Large intestine (tissue), 3 donors: ENCODE results near the gene CBARP. TPM values are rescaled to one million over a fixed set of nuclear protein-coding genes. Genes with fewer than 3 reads are reported as not detected.

Experiments used
- DNase-seq, 2 donors: peaks; one replicate each; pipeline versions ENCODE4 v3.0.0 to v3.0.0-alpha.2; 2013
- H3K27ac ChIP-seq: one replicate; pipeline ENCODE4 v1.5.1; 2013; ENCODE audit warnings: low read length
- H3K27me3 ChIP-seq: 2 replicates; pipeline ENCODE4 v1.6.1; 2013; ENCODE audit warnings: low read length; ENCODE audit not compliant: control insufficient read depth, insufficient read depth
- H3K36me3 ChIP-seq: 2 replicates; pipeline ENCODE4 v1.6.1; 2013; ENCODE audit warnings: low read length; ENCODE audit not compliant: control insufficient read depth, insufficient read depth
- H3K4me1 ChIP-seq: one replicate; pipeline ENCODE4 v1.6.1; 2013; ENCODE audit warnings: low read length; ENCODE audit not compliant: control insufficient read depth, insufficient read depth
- H3K4me3 ChIP-seq: one replicate; pipeline ENCODE4 v1.5.1; 2013; ENCODE audit warnings: low read length
- H3K9me3 ChIP-seq: one replicate; pipeline ENCODE4 v1.6.1; 2013; ENCODE audit warnings: mild to moderate bottlenecking, low read depth, low read length, moderate library complexity; ENCODE audit not compliant: control insufficient read depth
- WGBS: methylation state at CpG from one replicate; pipeline ENCODE4 v1.1.5; 2013; ENCODE audit warnings: low lambda C conversion rate; ENCODE audit not compliant: insufficient coverage; 5-methylcytosine and 5-hydroxymethylcytosine counted together
- polyA plus RNA-seq: library from polyadenylated mRNA; unstranded; fragments of 120-200 nt; gene quantifications from one replicate; pipeline ENCODE4 v1.2.1, GENCODE V29; 2013

CBARP gene
- polyA plus RNA-seq, 1 donor: 2.0 TPM

GRCh38 chr19:1282588-1283206, 44.9 kb upstream of the CBARP start:
- Histone ChIP-seq H3K27ac (no peak overlapping the region), H3K9me3 (peaks cover 6% of the 10 kb centered on the region), H3K36me3 (peaks cover 20% of the 10 kb centered on the region), H3K4me1 (peaks cover 26% of the 10 kb centered on the region), H3K27me3 (peaks cover 10% of the 10 kb centered on the region), H3K4me3 (no peak overlapping the region)
- no peak for DNase-seq
- no CpG with 5 or more reads among the region's 18 CpGs for WGBS

GRCh38 chr19:1281569-1282287, 43.9 kb upstream of the CBARP start:
- no peak overlapping the region for H3K27ac ChIP-seq
- peaks cover 30% of the 10 kb centered on the region for H3K4me1 ChIP-seq
- H3K27me3 ChIP-seq: peaks cover 6% of the 10 kb centered on the region
- H3K4me3 ChIP-seq: no peak overlapping the region
- peaks cover 20% of the 10 kb centered on the region for H3K36me3 ChIP-seq
- DNase-seq: no peak
- H3K9me3 ChIP-seq: peaks cover 6% of the 10 kb centered on the region
- no CpG with 5 or more reads among the region's 15 CpGs for WGBS

- H3K4me1 ChIP-seq: peaks cover 38% of the 10 kb centered on the region
- no CpG with 5 or more reads among the region's 53 CpGs for WGBS
These were observed 43.1 kb upstream of the CBARP start for GRCh38 chr19:1280636-1281568.

GRCh38 chr19:1279782-1280341, 42.1 kb upstream of the CBARP start:
- Histone ChIP-seq H3K27me3 (no peaks in the 10 kb centered on the region), H3K4me3 (no peak overlapping the region), H3K36me3 (peaks cover 23% of the 10 kb centered on the region), H3K27ac (no peak overlapping the region), H3K9me3 (peaks cover 14% of the 10 kb centered on the region), H3K4me1 (peaks cover 35% of the 10 kb centered on the region)
- 40% methylated on average over 1 of the region's 10 CpGs for WGBS
- peak; percentile 75 to 86 for DNase-seq

More at GRCh38 chr19:1280636-1281568, 43.1 kb upstream of the CBARP start:
- H3K4me3 ChIP-seq: no peak overlapping the region
- peaks cover 20% of the 10 kb centered on the region for H3K36me3 ChIP-seq
- H3K27ac ChIP-seq: no peak overlapping the region
- peaks cover 8% of the 10 kb centered on the region for H3K9me3 ChIP-seq
- DNase-seq: no peak
- peaks cover 2% of the 10 kb centered on the region for H3K27me3 ChIP-seq

- peaks cover 35% of the 10 kb centered on the region for H3K4me1 ChIP-seq
- H3K27me3 ChIP-seq: no peaks in the 10 kb centered on the region
- no peak overlapping the region for H3K27ac ChIP-seq
- H3K36me3 ChIP-seq: peaks cover 32% of the 10 kb centered on the region
- no CpG with 5 or more reads among the region's 25 CpGs for WGBS
- DNase-seq: no peak
- peaks cover 22% of the 10 kb centered on the region for H3K9me3 ChIP-seq
- H3K4me3 ChIP-seq: no peak overlapping the region
These were observed 41.2 kb upstream of the CBARP start for GRCh38 chr19:1278713-1279660.

GRCh38 chr19:1278074-1278473, 40.3 kb upstream of the CBARP start:
- no CpG with 5 or more reads among the region's 12 CpGs for WGBS
- Histone ChIP-seq H3K4me1 (peaks cover 35% of the 10 kb centered on the region), H3K9me3 (peaks cover 18% of the 10 kb centered on the region), H3K27ac (no peak overlapping the region), H3K4me3 (no peak overlapping the region), H3K27me3 (no peaks in the 10 kb centered on the region), H3K36me3 (peaks cover 41% of the 10 kb centered on the region)
- DNase-seq: no peak

GRCh38 chr19:1277061-1277460, 39.3 kb upstream of the CBARP start:
- no peak overlapping the region for H3K27ac ChIP-seq
- H3K27me3 ChIP-seq: no peaks in the 10 kb centered on the region
- H3K9me3 ChIP-seq: peaks cover 20% of the 10 kb centered on the region
- H3K4me1 ChIP-seq: peaks cover 42% of the 10 kb centered on the region
- no peak for DNase-seq
- no CpG with 5 or more reads among the region's 15 CpGs for WGBS
- peaks cover 51% of the 10 kb centered on the region for H3K36me3 ChIP-seq
- no peak overlapping the region for H3K4me3 ChIP-seq

GRCh38 chr19:1276628-1277022, 38.8 kb upstream of the CBARP start:
- H3K4me1 ChIP-seq: peaks cover 45% of the 10 kb centered on the region
- no CpG with 5 or more reads among the region's 10 CpGs for WGBS
- peak in 1 of 2 donors; percentile 66 for DNase-seq
- H3K9me3 ChIP-seq: peaks cover 21% of the 10 kb centered on the region
- peak overlapping the region; percentile 80 for H3K4me3 ChIP-seq
- H3K27ac ChIP-seq: peak overlapping the region; percentile 98
- peaks cover 55% of the 10 kb centered on the region for H3K36me3 ChIP-seq
- H3K27me3 ChIP-seq: no peaks in the 10 kb centered on the region

GRCh38 chr19:1275976-1276627, 38.3 kb upstream of the CBARP start:
- DNase-seq: no peak
- Histone ChIP-seq H3K4me1 (peaks cover 50% of the 10 kb centered on the region), H3K9me3 (peaks cover 21% of the 10 kb centered on the region), H3K4me3 (peak overlapping the region; percentile 80), H3K27ac (peak overlapping the region; percentile 98), H3K36me3 (peaks cover 60% of the 10 kb centered on the region), H3K27me3 (no peaks in the 10 kb centered on the region)
- no CpG with 5 or more reads among the region's 43 CpGs for WGBS
